T-helper 1 cell treated with Interleukin-12 subunit alpha and Interleukin-12 subunit beta and Interleukin-4 antibody, amounts not matched to agents 30 ng/mL and 1 ng/mL, for 36 hours (primary cell): ENCODE data around the gene CHRNA7. TPM values are rescaled to one million over a fixed set of nuclear protein-coding genes. Genes with fewer than 3 reads are reported as not detected.
"Not testable (repeated sequence)": the region's sequence is repeated elsewhere in the genome, so short reads cannot be mapped to it uniquely, and the experiment has no call there.

Experiments
- intact Hi-C: fragments of 100-400 bp; cut with micrococcal nuclease; formaldehyde crosslinking; loops from one replicate; pipeline ENCODE4 v1.15.1; 2024
- total RNA-seq: library from RNA; stranded (reverse); gene quantifications from 2 replicates; pipeline ENCODE4 v1.2.3, GENCODE V29; 2022

CHRNA7 gene
- total RNA-seq, 1 donor from 2014 or later: 0.32 TPM

DNA sequence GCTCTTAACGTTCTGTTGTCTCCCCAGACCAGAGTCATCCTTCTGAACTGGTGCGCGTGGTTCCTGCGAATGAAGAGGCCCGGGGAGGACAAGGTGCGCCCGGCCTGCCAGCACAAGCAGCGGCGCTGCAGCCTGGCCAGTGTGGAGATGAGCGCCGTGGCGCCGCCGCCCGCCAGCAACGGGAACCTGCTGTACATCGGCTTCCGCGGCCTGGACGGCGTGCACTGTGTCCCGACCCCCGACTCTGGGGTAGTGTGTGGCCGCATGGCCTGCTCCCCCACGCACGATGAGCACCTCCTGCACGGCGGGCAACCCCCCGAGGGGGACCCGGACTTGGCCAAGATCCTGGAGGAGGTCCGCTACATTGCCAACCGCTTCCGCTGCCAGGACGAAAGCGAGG, 137.6 kb downstream of the CHRNA7 start:
- intact Hi-C loops: not testable (repeated sequence)

DNA sequence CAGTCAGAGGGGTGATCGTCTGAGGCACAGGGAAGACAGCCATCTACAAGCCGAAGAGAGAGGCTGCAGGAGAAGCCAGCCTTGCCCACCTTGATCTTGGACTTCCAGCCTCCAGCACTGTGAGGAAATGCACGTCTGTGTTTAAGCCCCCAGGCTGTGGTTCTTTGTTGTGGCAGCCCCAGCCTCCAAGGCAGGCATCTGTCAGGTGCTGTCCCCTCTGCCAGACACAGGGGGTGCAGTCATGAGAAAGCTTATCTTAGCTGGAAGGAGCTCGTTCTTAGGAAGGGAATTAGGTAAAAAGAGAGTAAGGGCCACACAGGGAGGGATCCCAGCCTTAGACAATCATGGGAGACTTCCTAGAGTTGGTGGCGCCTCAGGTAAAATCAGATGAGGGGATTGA, 150.3 kb downstream of the CHRNA7 start:
- intact Hi-C loops: not testable (repeated sequence)

DNA sequence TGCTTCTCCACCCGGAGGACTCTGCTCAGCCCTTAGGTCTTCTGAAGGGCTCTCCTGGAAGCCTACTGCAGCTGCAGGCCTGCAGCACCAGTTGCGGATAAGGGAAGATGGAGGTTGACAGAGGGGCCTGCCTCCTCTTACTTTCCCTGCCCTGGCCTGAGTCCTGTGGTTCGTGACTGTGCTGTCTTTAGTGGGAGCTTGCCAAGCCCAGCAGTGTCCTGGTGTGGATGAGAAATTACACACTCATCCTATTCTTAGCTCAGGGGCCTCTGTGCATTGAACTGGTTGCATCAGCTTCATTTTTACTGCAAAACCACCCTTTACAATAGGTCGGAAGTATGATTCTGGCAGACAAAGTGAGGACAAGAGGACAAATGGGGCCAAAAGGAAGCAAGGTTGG, 163.5 kb downstream of the CHRNA7 start:
- intact Hi-C loops: not testable (repeated sequence)

DNA sequence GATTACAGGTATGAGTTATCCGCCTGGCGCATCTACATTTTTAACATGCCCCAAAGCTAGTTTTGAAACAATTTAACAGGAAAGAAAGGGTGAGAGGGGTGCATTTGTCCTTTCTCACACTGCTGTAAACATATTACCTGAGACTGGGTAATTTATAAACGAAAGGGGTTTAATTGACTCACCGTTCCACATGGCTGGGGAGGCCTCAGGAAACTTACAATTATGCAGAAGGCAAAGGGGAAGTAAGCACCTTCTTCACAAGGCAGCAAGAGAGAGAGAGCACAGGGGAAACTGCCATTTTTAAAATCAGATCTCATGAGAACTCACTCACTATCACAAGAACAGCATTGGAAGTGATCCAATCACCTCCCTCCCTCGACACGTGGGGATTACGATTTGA, 165.9 kb downstream of the CHRNA7 start:
- intact Hi-C loops: not testable (repeated sequence)

DNA sequence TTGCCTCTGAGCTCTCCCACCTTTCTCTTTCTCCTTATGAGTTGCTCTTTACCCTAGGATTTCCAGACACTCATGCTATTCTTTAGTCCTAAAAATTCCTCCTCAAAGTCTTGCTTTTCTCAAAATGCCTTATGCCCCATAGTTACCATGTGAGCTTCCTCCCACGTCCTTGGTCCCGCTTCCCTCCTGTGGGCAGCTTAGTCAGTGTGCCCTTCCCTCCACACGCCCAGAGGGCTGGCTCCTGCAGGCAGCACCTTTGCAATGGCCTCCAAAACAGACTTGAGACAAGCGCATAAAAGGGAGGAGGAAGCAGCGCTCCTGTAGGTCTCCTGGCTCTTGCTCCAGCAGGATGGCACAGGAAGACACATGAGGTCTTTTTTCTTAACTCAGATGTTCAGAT, 168.6 kb downstream of the CHRNA7 start:
- intact Hi-C loops: not testable (repeated sequence)

DNA sequence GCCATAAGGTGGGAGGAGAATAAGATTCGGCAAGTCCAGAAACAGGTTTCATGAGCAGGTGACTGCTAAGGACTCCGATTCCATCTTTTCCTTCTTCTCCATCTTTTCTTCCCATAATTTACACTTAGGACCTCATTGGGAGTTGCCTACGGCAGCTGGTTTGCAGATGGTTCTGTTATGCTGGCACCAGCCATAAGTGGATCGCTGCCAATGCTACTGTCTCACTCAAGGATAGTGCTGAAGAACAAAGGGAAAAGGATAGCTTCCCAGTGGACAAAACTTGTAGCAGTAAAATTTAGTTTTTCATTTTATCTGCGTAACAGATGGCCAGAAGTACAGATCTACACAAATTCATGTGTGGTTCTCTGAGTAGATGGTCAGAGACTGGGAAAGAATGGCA, 178.8 kb downstream of the CHRNA7 start:
- intact Hi-C loops: not testable (repeated sequence)

DNA sequence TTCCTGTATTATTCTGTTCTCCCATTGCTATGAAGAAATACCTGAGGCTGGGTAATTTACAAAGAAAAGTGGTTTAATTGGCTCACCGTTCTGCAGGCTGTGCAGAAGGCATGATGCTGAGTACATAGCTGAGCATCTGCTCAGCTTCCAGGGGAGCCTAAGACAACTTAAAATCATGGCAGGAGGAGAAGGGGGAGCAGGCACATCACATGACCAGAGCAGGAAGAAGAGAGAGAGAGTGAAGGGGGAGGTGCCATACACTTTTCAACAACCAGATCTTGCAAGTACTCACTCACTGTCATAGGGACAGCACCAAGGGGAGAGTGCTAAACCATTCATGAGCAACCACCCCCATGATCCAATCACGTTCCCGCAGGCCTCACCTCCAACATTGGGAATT, 188.4 kb downstream of the CHRNA7 start:
- intact Hi-C loops: no loop called here

Other genes with a start within 250 kb of the CHRNA7 start
- gene OTUD7A, start 159.8 kb upstream of the CHRNA7 start, total RNA-seq: 3.7 and 4.5 TPM in 2 replicates